Measurements from ENCODE around the gene TLE3.

GRCh38 chr15:70067011-70067410, 30.7 kb downstream of the TLE3 start:
- TF ChIP-seq POLR2A (IDR thresholded peaks at IDR 0.05; ENCODE audit: low read length), result no peak
- no peak for TF ChIP-seq GATA1 (IDR thresholded peaks at IDR 0.05; ENCODE audit: low read depth, low read length)
